ENCODE measurements around the gene POLR2E. TPM values are rescaled to one million over a fixed set of nuclear protein-coding genes. Genes with fewer than 3 reads are reported as not detected.
A peak's percentile ranks its signal among the peaks of the same experiment; 100 is the strongest.

POLR2E gene
- total and polyA plus RNA-seq, 8 donors, result 24.5 to 361 (median 91.0) TPM

DNA sequence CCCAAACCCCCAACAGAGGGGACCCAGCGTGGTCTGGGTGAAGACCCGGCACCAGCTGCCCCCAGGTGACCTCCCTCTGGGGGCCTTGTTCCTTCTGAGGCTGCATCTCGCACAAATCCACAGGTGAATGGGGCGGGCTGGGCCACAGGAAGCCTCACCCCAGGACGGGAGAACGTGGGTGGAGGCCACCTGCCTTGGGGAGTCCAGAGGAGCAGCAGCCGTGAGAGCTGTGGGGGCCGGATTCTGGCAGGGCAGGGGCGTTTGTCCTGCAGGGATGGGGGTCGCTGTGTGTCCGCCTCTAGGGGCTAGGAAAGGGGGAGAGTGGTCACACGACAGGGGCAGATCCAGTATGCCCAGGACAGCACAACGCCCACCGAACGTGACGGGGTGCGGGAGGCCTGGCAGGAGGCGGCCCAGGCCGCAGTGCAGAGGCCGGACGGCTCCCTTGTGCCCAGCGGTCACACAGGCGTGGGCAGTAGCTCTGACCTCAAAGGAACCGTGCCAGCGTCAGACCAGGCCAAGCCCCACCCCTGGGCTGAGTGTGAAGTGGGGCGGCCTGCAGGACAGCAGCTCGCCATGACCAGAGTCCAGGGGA is 6.7 kb downstream of the POLR2E start:
- peak in 1 of 2 donors; percentile 47 for DNase-seq
- TF ChIP-seq POLR2A (IDR thresholded peaks at IDR 0.05) (no peak), EP300 (IDR thresholded peaks at IDR 0.05) (no peak), POLR2AphosphoS5 (IDR thresholded peaks at IDR 0.05) (peak in 1 of 3 donors; percentile 1)
- Histone ChIP-seq H3K9me3 (no peaks in the 10 kb centered on the region), H3K4me3 (no peak overlapping the region), H3K27me3 (no peaks in the 10 kb centered on the region), H3K36me3 (peaks cover 40 to 94% (median 84%) of the 10 kb centered on the region in 4 donors), H3K27ac (peak overlapping the region in 4 of 5 donors; percentile 19 to 77 (median 60)), H3K4me1 (peaks cover 3 to 67% (median 28%) of the 10 kb centered on the region in 4 donors)
- intact Hi-C loops (cut with DNase I; ENCODE audit: low total_unique reads), result no loop called here
- WGBS, 5 donors, result 78 to 88% (median 87%) methylated on average over 23 to 27 of the region's 27 CpGs

DNA sequence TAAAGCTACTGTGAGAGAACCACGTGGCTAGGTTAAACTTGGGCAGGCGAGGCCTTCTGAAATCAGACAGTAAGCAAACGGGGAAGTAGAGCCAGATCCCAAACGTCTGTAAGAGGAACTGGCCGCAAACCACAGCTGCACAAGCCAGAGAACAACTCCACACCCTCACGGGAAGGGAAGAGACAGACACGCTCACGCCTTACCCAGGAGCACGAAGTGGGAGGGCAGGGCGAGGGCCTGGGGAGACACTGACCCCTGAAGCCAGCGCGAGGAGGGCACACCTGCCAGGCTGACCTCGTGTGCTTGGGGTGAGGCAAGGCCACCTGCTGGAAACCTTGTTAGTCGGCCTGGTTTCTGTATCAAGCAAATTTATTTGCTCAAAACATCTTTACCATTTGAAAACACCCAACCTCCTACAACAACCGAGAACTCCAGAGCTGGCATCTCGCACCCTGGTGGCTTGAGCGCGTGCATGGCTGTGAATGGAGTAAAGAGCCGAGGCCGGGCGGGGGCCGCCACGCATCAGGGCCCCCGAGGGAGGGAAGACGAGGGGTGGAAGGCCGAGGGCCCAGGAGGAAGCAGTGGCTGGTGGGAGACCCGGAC is 7.3 kb downstream of the POLR2E start:
- TF ChIP-seq EP300 (IDR thresholded peaks at IDR 0.05) (no peak), POLR2A (IDR thresholded peaks at IDR 0.05) (no peak), POLR2AphosphoS5 (IDR thresholded peaks at IDR 0.05) (peak in 1 of 3 donors; percentile 32)
- TF ChIP-seq, protein P1, sequence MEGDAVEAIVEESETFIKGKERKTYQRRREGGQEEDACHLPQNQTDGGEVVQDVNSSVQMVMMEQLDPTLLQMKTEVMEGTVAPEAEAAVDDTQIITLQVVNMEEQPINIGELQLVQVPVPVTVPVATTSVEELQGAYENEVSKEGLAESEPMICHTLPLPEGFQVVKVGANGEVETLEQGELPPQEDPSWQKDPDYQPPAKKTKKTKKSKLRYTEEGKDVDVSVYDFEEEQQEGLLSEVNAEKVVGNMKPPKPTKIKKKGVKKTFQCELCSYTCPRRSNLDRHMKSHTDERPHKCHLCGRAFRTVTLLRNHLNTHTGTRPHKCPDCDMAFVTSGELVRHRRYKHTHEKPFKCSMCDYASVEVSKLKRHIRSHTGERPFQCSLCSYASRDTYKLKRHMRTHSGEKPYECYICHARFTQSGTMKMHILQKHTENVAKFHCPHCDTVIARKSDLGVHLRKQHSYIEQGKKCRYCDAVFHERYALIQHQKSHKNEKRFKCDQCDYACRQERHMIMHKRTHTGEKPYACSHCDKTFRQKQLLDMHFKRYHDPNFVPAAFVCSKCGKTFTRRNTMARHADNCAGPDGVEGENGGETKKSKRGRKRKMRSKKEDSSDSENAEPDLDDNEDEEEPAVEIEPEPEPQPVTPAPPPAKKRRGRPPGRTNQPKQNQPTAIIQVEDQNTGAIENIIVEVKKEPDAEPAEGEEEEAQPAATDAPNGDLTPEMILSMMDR (IDR thresholded peaks at IDR 0.05), result no peak
- H3K27ac ChIP-seq, result peak overlapping the region in 4 of 5 donors; percentile 19 to 77 (median 60)
- H3K4me3 ChIP-seq, result no peak overlapping the region
- no peak for DNase-seq
- intact Hi-C loops (cut with DNase I; ENCODE audit: low total_unique reads), result no loop called here
- H3K4me1 ChIP-seq, result peaks cover 2 to 67% (median 28%) of the 10 kb centered on the region in 4 donors
- peaks cover 40 to 92% (median 81%) of the 10 kb centered on the region in 4 donors for H3K36me3 ChIP-seq
- WGBS, 5 donors, result 57 to 69% (median 64%) methylated on average over 25 to 27 of the region's 27 CpGs
- peaks cover 0 to 4% (median 0%) of the 10 kb centered on the region in 3 donors for H3K27me3 ChIP-seq
- no peaks in the 10 kb centered on the region for H3K9me3 ChIP-seq

DNA sequence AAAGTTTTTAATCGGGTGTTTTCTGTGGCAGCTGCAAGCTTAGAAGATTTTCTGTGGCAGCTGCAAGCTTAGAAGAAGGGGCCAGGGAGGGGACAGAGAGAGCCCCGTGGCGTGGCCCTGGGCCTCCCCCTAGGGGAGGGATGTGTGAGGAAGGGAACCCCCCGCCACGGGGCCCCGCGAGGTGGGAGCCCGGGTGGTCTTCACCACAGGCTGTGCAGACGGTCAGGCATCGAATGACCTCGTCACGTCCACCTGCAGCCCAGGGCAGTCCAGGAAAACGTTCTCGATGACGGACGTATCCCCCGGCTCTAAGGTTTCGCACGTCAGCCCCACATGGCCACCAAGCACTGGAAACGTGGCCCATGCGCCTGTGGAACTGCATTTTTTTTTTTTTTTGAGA is 8.6 kb downstream of the POLR2E start:
- TF ChIP-seq POLR2A (IDR thresholded peaks at IDR 0.05) (no peak), POLR2AphosphoS5 (IDR thresholded peaks at IDR 0.05) (no peak), EP300 (IDR thresholded peaks at IDR 0.05) (no peak)
- TF ChIP-seq, protein P1 (IDR thresholded peaks at IDR 0.05), result no peak
- WGBS, 5 donors, result 74 to 81% (median 77%) methylated on average over 21 of the region's 21 CpGs
- DNase-seq, result no peak
- no peaks in the 10 kb centered on the region for H3K9me3 ChIP-seq
- intact Hi-C loops (cut with DNase I; ENCODE audit: low total_unique reads), result no loop called here
- peak overlapping the region in 2 of 5 donors; percentile 76 to 77 for H3K27ac ChIP-seq
- H3K27me3 ChIP-seq, result peaks cover 0 to 16% (median 0%) of the 10 kb centered on the region in 3 donors
- H3K4me1 ChIP-seq, result peaks cover 8 to 69% (median 35%) of the 10 kb centered on the region in 4 donors
- peaks cover 36 to 88% (median 72%) of the 10 kb centered on the region in 4 donors for H3K36me3 ChIP-seq
- H3K4me3 ChIP-seq, result no peak overlapping the region

DNA sequence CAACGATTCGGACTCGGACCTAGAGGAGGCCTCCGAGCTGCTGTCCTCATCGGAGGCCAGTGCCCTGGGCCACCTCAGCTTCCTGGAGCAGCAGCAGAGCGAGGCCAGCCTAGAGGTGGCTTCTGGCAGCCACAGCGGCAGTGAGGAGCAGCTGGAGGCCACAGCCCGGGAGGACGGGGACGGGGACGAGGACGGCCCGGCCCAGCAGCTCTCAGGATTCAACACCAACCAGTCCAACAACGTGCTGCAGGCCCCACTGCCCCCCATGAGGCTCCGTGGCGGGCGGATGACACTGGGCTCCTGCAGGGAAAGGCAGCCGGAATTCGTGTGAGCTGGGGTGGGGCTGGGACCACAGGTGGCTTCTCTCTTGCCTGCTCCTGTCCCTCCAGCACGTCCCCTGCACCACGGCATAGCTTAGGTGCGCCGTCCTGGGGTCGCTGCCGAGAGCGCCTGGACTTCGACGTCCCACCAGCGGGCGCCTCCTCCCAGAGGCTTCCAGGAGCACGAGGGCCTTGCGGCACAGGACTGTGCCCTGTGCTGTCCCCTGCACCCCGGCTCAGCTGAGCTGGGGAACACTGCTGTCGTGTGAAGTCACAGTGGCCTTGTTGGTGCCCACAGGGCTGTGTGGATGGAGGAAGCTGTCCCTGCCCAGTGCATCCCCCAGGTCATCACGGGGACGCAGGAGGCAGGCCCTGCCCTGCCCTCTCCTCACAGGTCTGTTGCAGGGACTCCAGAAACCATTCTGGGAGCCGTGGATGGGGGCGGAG is 9.3 kb downstream of the POLR2E start:
- no peak for DNase-seq

More for the DNA sequence above, 9.3 kb downstream of the POLR2E start:
- WGBS, 5 donors, result 71 to 78% (median 75%) methylated on average over 31 to 38 of the region's 38 CpGs
- H3K4me3 ChIP-seq, result no peak overlapping the region
- H3K27me3 ChIP-seq, result peaks cover 0 to 16% (median 0%) of the 10 kb centered on the region in 3 donors
- intact Hi-C loops (cut with DNase I; ENCODE audit: low total_unique reads), result no loop called here
- H3K27ac ChIP-seq, result peak overlapping the region in 1 of 5 donors; percentile 76
- no peak for TF ChIP-seq POLR2AphosphoS5 (IDR thresholded peaks at IDR 0.05)
- TF ChIP-seq EP300 (IDR thresholded peaks at IDR 0.05), result no peak
- TF ChIP-seq, protein P1 (IDR thresholded peaks at IDR 0.05), result no peak
- no peak for TF ChIP-seq POLR2A (IDR thresholded peaks at IDR 0.05)
- peaks cover 8 to 69% (median 40%) of the 10 kb centered on the region in 4 donors for H3K4me1 ChIP-seq
- no peaks in the 10 kb centered on the region for H3K9me3 ChIP-seq
- peaks cover 28 to 88% (median 65%) of the 10 kb centered on the region in 4 donors for H3K36me3 ChIP-seq
